Ovary (tissue), 9 donors: ENCODE results near the gene NLK. TPM values are rescaled to one million over a fixed set of nuclear protein-coding genes. Genes with fewer than 3 reads are reported as not detected.

Experiments
- DNase-seq, 5 donors: peaks; one replicate each; pipeline ENCODE4 v3.0.0-alpha.2; 2019 to 2020
- H3K27ac ChIP-seq, 2 donors: fragments of 200-600 bp; one replicate each; pipeline versions ENCODE4 v1.5.1 to v1.8.0; 2019 to 2022
- H3K27me3 ChIP-seq: fragments of 200-600 bp; one replicate; pipeline ENCODE4 v1.8.0; 2022
- H3K36me3 ChIP-seq: fragments of 200-600 bp; sonication (generic); one replicate; pipeline ENCODE4 v1.5.1; 2019
- H3K4me1 ChIP-seq: one replicate; pipeline ENCODE4 v1.8.1; 2013; ENCODE audit warnings: mild to moderate bottlenecking, moderate library complexity; ENCODE audit not compliant: insufficient read depth
- H3K4me3 ChIP-seq: fragments of 200-600 bp; sonication (generic); one replicate; pipeline ENCODE4 v1.5.1; 2017
- H3K9me3 ChIP-seq, 2 donors: fragments of 200-600 bp in 1 of 2; sonication (generic) in 1 of 2; one replicate each; pipeline versions ENCODE4 v1.5.1 to v1.8.1; 2013 to 2019; ENCODE audit warnings: mild to moderate bottlenecking in 1 of 2, moderate library complexity in 1 of 2
- CTCF ChIP-seq, 3 donors: fragments of 450-650 bp in 2 of 3; fragments of 200-600 bp in 1 of 3; IDR thresholded peaks; one replicate each; pipeline versions ENCODE4 v1.5.1 to v1.8.0; 2016 to 2022; ENCODE audit warnings: antibody characterized with exemption in 3 of 3, mild to moderate bottlenecking in 1 of 3
- EP300 ChIP-seq: sonication (generic); formaldehyde crosslinking; IDR thresholded peaks from one replicate; pipeline ENCODE4 v1.6.1; 2017; ENCODE audit warnings: antibody characterized with exemption
- POLR2A ChIP-seq: fragments of 450-650 bp; IDR thresholded peaks from one replicate; pipeline ENCODE4 v1.6.1; 2017; ENCODE audit warnings: antibody characterized with exemption, mild to moderate bottlenecking, moderate library complexity
- WGBS, 3 donors: extraction: QIAGEN DNeasy Blood & Tissue Kit in 1 of 3; methylation state at CpG; one replicate each; pipeline versions ENCODE4 v1.1.5 to v1.1.7; 2013 to 2017; 5-methylcytosine and 5-hydroxymethylcytosine counted together
- intact Hi-C, 4 donors: fragments of 100-400 bp; cut with DNase I; formaldehyde crosslinking; loops; one replicate each; pipeline versions ENCODE4 v1.11.0 to v1.15.1; 2022 to 2023
- polyA plus RNA-seq, 2 donors: library from polyadenylated mRNA; stranded (reverse); fragments of 200-250 nt in 1 of 2; fragments of 350-450 nt in 1 of 2; fragmentation: Illumina TruSeq in 1 of 2; extraction: RNeasy Lipid Tissue Mini Kit (QIAGEN cat#74804) in 1 of 2; gene quantifications; one replicate each; pipeline ENCODE4 v1.2.3, GENCODE V29; 2013 to 2014
- total RNA-seq, 7 donors: library from RNA; depleted of rRNA in 2 of 7; stranded (reverse); fragments of >200 nt in 2 of 7; fragmentation: NEBNext Ultra II Directional in 3 of 7; extraction: Animal tissue kit (Norgen Biotek cat#: 25700) in 3 of 7; gene quantifications; one replicate each; pipeline versions ENCODE4 v1.1.0 to v1.2.4, GENCODE V29; 2016 to 2023
- donor health status: DM: no; HTN: no; CAD: no; lungs with moderate emphysema.
- donor health status: DM: no; HTN: no; CAD: no.
- donor health status: Bipolar disorder and iron deficiency.
- donor health status: DM: yes; HTN: yes; CAD: no.
- donor health status: DM: no; HTN: no; CAD: no.
- donor health status: DM: yes; HTN: yes; CAD: no.

NLK gene
- total and polyA plus RNA-seq, 9 donors = 7.3 to 15.6 (median 12.3) TPM

- Histone ChIP-seq H3K4me3 (no peak overlapping the region), H3K36me3 (no peaks in the 10 kb centered on the region), H3K4me1 (no peaks in the 10 kb centered on the region), H3K27me3 (no peaks in the 10 kb centered on the region), H3K9me3 (no peaks in the 10 kb centered on the region), H3K27ac (no peak overlapping the region)
- WGBS, 3 donors = 42 to 63% (median 58%) methylated on average over 5 of the region's 5 CpGs
- no peak for DNase-seq
- intact Hi-C loops = no loop called here
- no peak for TF ChIP-seq EP300
- TF ChIP-seq CTCF (IDR thresholded peaks at IDR 0.05) = no peak
- no peak for TF ChIP-seq POLR2A
Observed at GRCh38 chr17:28159924-28160323, 117.4 kb downstream of the NLK start.

GRCh38 chr17:28160610-28161009 lies 118.1 kb downstream of the NLK start:
- DNase-seq = no peak
- WGBS, 3 donors = 77 to 91% (median 88%) methylated on average over 2 of the region's 2 CpGs

GRCh38 chr17:28161311-28161710 lies 118.8 kb downstream of the NLK start:
- intact Hi-C loops = no loop called here
- TF ChIP-seq POLR2A (no peak), EP300 (no peak), CTCF (IDR thresholded peaks at IDR 0.05) (no peak)
- H3K27ac ChIP-seq = no peak overlapping the region

More at GRCh38 chr17:28160610-28161009, 118.1 kb downstream of the NLK start:
- TF ChIP-seq POLR2A (no peak), CTCF (IDR thresholded peaks at IDR 0.05) (no peak), EP300 (no peak)
- H3K27ac ChIP-seq = no peak overlapping the region
- H3K36me3 ChIP-seq = no peaks in the 10 kb centered on the region
- H3K4me3 ChIP-seq = no peak overlapping the region
- no peaks in the 10 kb centered on the region for H3K4me1 ChIP-seq
- intact Hi-C loops = no loop called here
- H3K9me3 ChIP-seq = no peaks in the 10 kb centered on the region
- H3K27me3 ChIP-seq = no peaks in the 10 kb centered on the region

GRCh38 chr17:28166478-28166877 lies 124.0 kb downstream of the NLK start:
- no peaks in the 10 kb centered on the region for H3K36me3 ChIP-seq
- no peak overlapping the region for H3K4me3 ChIP-seq
- intact Hi-C loops = no loop called here
- H3K27me3 ChIP-seq = no peaks in the 10 kb centered on the region
- TF ChIP-seq CTCF (IDR thresholded peaks at IDR 0.05) = no peak
- no peak for TF ChIP-seq POLR2A
- no peak for TF ChIP-seq EP300
- WGBS, 3 donors = 69 to 81% (median 77%) methylated on average over 2 of the region's 2 CpGs
- H3K27ac ChIP-seq = no peak overlapping the region
- H3K9me3 ChIP-seq = no peaks in the 10 kb centered on the region
- no peak for DNase-seq
- H3K4me1 ChIP-seq = no peaks in the 10 kb centered on the region

More at GRCh38 chr17:28161311-28161710, 118.8 kb downstream of the NLK start:
- H3K4me3 ChIP-seq = no peak overlapping the region
- no peaks in the 10 kb centered on the region for H3K36me3 ChIP-seq
- no peaks in the 10 kb centered on the region for H3K27me3 ChIP-seq
- H3K9me3 ChIP-seq = no peaks in the 10 kb centered on the region
- no peak for DNase-seq
- WGBS, 3 donors = 92 to 95% (median 93%) methylated on average over 4 of the region's 4 CpGs
- H3K4me1 ChIP-seq = no peaks in the 10 kb centered on the region
